GM23338 (cell line): ENCODE data around the gene UMODL1. TPM values are rescaled to one million over a fixed set of nuclear protein-coding genes. Genes with fewer than 3 reads are reported as not detected.

Experiments used
- ATAC-seq: fragments of 200-7000 bp; cut with Tn5 transposase; 3 replicates; pipeline ENCODE4 v1.9.1; 2020
- DNase-seq: peaks from one replicate; pipeline ENCODE4 v3.0.0-alpha.2; 2015; ENCODE audit warnings: low spot score
- H2AFZ ChIP-seq: fragments of 200-600 bp; sonication (generic); 2 replicates; pipeline ENCODE4 v1.8.0; 2016; ENCODE audit warnings: antibody characterized with exemption, mild to moderate bottlenecking, moderate library complexity
- H3F3A ChIP-seq: fragments of 200-600 bp; sonication (generic); replicated peaks from 2 replicates; pipeline ENCODE4 v1.8.0; 2017; ENCODE audit warnings: antibody characterized with exemption, mixed run types, low read depth
- H3K27ac ChIP-seq: fragments of 200-600 bp; sonication (generic); 2 replicates; pipeline ENCODE4 v1.6.1; 2016; ENCODE audit warnings: low read depth
- H3K27me3 ChIP-seq: fragments of 200-600 bp; sonication (generic); 2 replicates; pipeline ENCODE4 v1.8.0; 2016; ENCODE audit warnings: mild to moderate bottlenecking, mixed run types, moderate library complexity; ENCODE audit not compliant: insufficient read depth
- H3K36me3 ChIP-seq: fragments of 200-600 bp; sonication (generic); 2 replicates; pipeline ENCODE4 v1.8.0; 2016; ENCODE audit warnings: mild to moderate bottlenecking; ENCODE audit not compliant: insufficient read depth
- H3K4me1 ChIP-seq: fragments of 200-600 bp; sonication (generic); 2 replicates; pipeline ENCODE4 v1.8.0; 2016; ENCODE audit warnings: mild to moderate bottlenecking, moderate library complexity; ENCODE audit not compliant: insufficient read depth
- H3K4me2 ChIP-seq: fragments of 200-600 bp; sonication (generic); 2 replicates; pipeline ENCODE4 v1.7.1; 2017; ENCODE audit warnings: mixed run types
- H3K4me3 ChIP-seq: fragments of 200-600 bp; sonication (generic); 2 replicates; pipeline ENCODE4 v1.6.1; 2016; ENCODE audit warnings: mixed run types
- H3K79me2 ChIP-seq: fragments of 200-600 bp; sonication (generic); replicated peaks from 2 replicates; pipeline ENCODE4 v1.8.0; 2017; ENCODE audit warnings: mild to moderate bottlenecking; ENCODE audit not compliant: insufficient read depth
- H3K9me2 ChIP-seq: fragments of 200-600 bp; sonication (generic); 2 replicates; pipeline ENCODE4 v1.8.0; 2017; ENCODE audit not compliant: insufficient read depth
- H4K20me1 ChIP-seq: fragments of 200-600 bp; sonication (generic); replicated peaks from 2 replicates; pipeline ENCODE4 v1.8.0; 2017; ENCODE audit warnings: mild to moderate bottlenecking; ENCODE audit not compliant: insufficient read depth
- H3K27ac Mint-ChIP-seq: 2 replicates; pipeline ENCODE4 v1.8.0; 2020; ENCODE audit warnings: inconsistent platforms, mild to moderate bottlenecking, moderate library complexity, mixed read lengths
- H3K27me3 Mint-ChIP-seq: 3 replicates; pipeline ENCODE4 v1.8.0; 2022; ENCODE audit warnings: low read depth, mild to moderate bottlenecking, moderate library complexity, mixed read lengths, inconsistent platforms; ENCODE audit not compliant: insufficient read depth, poor library complexity
- H3K36me3 Mint-ChIP-seq: 3 replicates; pipeline ENCODE4 v1.8.0; 2021; ENCODE audit warnings: low read depth, mild to moderate bottlenecking, inconsistent platforms, moderate library complexity, mixed read lengths
- H3K4me1 Mint-ChIP-seq: 3 replicates; pipeline ENCODE4 v1.8.0; 2020; ENCODE audit warnings: mild to moderate bottlenecking, inconsistent platforms, mixed read lengths
- H3K4me3 Mint-ChIP-seq: 3 replicates; pipeline ENCODE4 v1.8.0; 2021; ENCODE audit warnings: moderate library complexity, mild to moderate bottlenecking, inconsistent platforms, mixed read lengths
- H3K9me3 Mint-ChIP-seq: 3 replicates; pipeline ENCODE4 v1.8.0; 2020; ENCODE audit warnings: moderate library complexity, mild to moderate bottlenecking, inconsistent platforms, mixed read lengths
- EZH2 ChIP-seq: fragments of 200-600 bp; sonication (generic); IDR thresholded peaks from one replicate; pipeline ENCODE4 v1.8.0; 2017; ENCODE audit warnings: antibody characterized with exemption, mild to moderate bottlenecking, low read depth; ENCODE audit not compliant: unreplicated experiment
- JUNB ChIP-seq: IDR thresholded peaks from one replicate; pipeline ENCODE4 v1.6.1; 2016; ENCODE audit warnings: antibody characterized with exemption; ENCODE audit not compliant: unreplicated experiment
- NANOG ChIP-seq: IDR thresholded peaks from 2 replicates; pipeline ENCODE4 v1.6.1; 2016; ENCODE audit warnings: antibody characterized with exemption, borderline replicate concordance
- polyA plus RNA-seq: library from polyadenylated mRNA; unstranded; fragments of >200 nt; fragmentation: Nextera tagmentation; extraction: Ambion mirVana; gene quantifications from 2 replicates; pipeline ENCODE4 v1.2.1, GENCODE V29; 2016
- total RNA-seq: library from RNA; depleted of rRNA; stranded (reverse); fragments of >200 nt; shearing (Covaris generic); gene quantifications from 2 replicates; pipeline ENCODE4 v1.2.3, GENCODE V29; 2014
- TF ChIP-seq, protein P1 (sequence below): IDR thresholded peaks from one replicate; pipeline ENCODE4 v1.6.1; 2018; ENCODE audit warnings: antibody characterized with exemption; ENCODE audit not compliant: unreplicated experiment
- TF ChIP-seq, protein P2 (sequence below): fragments of 250-450 bp; sonication (Bioruptor Pico); IDR thresholded peaks from 2 replicates; pipeline ENCODE4 v1.5.0; 2020; ENCODE audit warnings: mild to moderate bottlenecking, moderate library complexity

Gene UMODL1
- total and polyA plus RNA-seq, 2 experiments from 2014 or later = not detected

DNA sequence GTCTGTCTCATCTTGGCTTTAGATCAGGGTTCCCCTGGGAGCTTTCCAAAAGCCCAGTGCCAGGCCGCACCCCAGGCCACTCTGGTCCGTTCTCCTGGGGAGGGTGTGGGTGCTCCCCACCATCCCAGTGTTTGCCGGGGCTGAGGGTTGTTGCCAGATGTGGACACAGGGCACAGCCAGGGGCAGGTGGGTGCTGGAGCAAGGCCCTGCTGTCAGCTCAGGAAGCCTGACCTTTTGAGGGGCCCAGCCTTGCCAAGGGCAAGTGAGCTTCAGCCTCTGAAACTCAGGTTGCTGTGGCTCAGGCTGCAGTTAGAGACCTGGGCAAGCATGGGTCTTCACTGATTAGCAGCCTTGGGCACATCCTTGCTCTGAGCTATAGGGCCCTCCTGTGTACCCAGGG is 38.1 kb upstream of the UMODL1 start:
- Mint-ChIP-seq H3K27ac (no peak overlapping the region), H3K4me3 (no peak overlapping the region), H3K9me3 (no peaks in the 10 kb centered on the region; the same call in 1 of the 3 replicates), H3K4me1 (no peaks in the 10 kb centered on the region; the same call in 2 of the 3 replicates), H3K36me3 (no peaks in the 10 kb centered on the region), H3K27me3 (peaks cover 7% of the 10 kb centered on the region)
- Histone ChIP-seq H3K4me2 (no peak overlapping the region), H3K36me3 (no peaks in the 10 kb centered on the region), H3K4me1 (no peaks in the 10 kb centered on the region), H4K20me1 (no peaks in the 10 kb centered on the region), H3K9me2 (no peaks in the 10 kb centered on the region), H3K79me2 (no peaks in the 10 kb centered on the region), H3F3A (no peaks in the 10 kb centered on the region), H3K27ac (no peak overlapping the region), H3K27me3 (no peaks in the 10 kb centered on the region), H2AFZ (no peak overlapping the region), H3K4me3 (no peak overlapping the region)
- DNase-seq (no peak), ATAC-seq (peak; percentile 31; the same call in 1 of the 3 replicates)
- TF ChIP-seq JUNB = no peak
- TF ChIP-seq, protein P1, sequence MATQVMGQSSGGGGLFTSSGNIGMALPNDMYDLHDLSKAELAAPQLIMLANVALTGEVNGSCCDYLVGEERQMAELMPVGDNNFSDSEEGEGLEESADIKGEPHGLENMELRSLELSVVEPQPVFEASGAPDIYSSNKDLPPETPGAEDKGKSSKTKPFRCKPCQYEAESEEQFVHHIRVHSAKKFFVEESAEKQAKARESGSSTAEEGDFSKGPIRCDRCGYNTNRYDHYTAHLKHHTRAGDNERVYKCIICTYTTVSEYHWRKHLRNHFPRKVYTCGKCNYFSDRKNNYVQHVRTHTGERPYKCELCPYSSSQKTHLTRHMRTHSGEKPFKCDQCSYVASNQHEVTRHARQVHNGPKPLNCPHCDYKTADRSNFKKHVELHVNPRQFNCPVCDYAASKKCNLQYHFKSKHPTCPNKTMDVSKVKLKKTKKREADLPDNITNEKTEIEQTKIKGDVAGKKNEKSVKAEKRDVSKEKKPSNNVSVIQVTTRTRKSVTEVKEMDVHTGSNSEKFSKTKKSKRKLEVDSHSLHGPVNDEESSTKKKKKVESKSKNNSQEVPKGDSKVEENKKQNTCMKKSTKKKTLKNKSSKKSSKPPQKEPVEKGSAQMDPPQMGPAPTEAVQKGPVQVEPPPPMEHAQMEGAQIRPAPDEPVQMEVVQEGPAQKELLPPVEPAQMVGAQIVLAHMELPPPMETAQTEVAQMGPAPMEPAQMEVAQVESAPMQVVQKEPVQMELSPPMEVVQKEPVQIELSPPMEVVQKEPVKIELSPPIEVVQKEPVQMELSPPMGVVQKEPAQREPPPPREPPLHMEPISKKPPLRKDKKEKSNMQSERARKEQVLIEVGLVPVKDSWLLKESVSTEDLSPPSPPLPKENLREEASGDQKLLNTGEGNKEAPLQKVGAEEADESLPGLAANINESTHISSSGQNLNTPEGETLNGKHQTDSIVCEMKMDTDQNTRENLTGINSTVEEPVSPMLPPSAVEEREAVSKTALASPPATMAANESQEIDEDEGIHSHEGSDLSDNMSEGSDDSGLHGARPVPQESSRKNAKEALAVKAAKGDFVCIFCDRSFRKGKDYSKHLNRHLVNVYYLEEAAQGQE = no peak
- TF ChIP-seq EZH2 = no peak
- TF ChIP-seq, protein P2, sequence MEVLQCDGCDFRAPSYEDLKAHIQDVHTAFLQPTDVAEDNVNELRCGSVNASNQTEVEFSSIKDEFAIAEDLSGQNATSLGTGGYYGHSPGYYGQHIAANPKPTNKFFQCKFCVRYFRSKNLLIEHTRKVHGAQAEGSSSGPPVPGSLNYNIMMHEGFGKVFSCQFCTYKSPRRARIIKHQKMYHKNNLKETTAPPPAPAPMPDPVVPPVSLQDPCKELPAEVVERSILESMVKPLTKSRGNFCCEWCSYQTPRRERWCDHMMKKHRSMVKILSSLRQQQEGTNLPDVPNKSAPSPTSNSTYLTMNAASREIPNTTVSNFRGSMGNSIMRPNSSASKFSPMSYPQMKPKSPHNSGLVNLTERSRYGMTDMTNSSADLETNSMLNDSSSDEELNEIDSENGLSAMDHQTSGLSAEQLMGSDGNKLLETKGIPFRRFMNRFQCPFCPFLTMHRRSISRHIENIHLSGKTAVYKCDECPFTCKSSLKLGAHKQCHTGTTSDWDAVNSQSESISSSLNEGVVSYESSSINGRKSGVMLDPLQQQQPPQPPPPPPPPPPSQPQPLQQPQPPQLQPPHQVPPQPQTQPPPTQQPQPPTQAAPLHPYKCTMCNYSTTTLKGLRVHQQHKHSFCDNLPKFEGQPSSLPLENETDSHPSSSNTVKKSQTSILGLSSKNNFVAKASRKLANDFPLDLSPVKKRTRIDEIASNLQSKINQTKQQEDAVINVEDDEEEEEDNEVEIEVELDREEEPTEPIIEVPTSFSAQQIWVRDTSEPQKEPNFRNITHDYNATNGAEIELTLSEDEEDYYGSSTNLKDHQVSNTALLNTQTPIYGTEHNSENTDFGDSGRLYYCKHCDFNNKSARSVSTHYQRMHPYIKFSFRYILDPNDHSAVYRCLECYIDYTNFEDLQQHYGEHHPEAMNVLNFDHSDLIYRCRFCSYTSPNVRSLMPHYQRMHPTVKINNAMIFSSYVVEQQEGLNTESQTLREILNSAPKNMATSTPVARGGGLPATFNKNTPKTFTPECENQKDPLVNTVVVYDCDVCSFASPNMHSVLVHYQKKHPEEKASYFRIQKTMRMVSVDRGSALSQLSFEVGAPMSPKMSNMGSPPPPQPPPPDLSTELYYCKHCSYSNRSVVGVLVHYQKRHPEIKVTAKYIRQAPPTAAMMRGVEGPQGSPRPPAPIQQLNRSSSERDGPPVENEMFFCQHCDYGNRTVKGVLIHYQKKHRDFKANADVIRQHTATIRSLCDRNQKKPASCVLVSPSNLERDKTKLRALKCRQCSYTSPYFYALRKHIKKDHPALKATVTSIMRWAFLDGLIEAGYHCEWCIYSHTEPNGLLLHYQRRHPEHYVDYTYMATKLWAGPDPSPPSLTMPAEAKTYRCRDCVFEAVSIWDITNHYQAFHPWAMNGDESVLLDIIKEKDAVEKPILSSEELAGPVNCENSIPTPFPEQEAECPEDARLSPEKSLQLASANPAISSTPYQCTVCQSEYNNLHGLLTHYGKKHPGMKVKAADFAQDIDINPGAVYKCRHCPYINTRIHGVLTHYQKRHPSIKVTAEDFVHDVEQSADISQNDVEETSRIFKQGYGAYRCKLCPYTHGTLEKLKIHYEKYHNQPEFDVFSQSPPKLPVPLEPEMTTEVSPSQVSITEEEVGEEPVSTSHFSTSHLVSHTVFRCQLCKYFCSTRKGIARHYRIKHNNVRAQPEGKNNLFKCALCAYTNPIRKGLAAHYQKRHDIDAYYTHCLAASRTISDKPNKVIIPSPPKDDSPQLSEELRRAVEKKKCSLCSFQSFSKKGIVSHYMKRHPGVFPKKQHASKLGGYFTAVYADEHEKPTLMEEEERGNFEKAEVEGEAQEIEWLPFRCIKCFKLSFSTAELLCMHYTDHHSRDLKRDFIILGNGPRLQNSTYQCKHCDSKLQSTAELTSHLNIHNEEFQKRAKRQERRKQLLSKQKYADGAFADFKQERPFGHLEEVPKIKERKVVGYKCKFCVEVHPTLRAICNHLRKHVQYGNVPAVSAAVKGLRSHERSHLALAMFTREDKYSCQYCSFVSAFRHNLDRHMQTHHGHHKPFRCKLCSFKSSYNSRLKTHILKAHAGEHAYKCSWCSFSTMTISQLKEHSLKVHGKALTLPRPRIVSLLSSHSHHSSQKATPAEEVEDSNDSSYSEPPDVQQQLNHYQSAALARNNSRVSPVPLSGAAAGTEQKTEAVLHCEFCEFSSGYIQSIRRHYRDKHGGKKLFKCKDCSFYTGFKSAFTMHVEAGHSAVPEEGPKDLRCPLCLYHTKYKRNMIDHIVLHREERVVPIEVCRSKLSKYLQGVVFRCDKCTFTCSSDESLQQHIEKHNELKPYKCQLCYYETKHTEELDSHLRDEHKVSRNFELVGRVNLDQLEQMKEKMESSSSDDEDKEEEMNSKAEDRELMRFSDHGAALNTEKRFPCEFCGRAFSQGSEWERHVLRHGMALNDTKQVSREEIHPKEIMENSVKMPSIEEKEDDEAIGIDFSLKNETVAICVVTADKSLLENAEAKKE (CRISPR knock-in tag) = no peak
- no peak for TF ChIP-seq NANOG
